ENCODE results near the gene AGPAT1.
"Not testable (repeated sequence)": the region's sequence is repeated elsewhere in the genome, so short reads cannot be mapped to it uniquely, and the experiment has no call there.

Gene AGPAT1

DNA sequence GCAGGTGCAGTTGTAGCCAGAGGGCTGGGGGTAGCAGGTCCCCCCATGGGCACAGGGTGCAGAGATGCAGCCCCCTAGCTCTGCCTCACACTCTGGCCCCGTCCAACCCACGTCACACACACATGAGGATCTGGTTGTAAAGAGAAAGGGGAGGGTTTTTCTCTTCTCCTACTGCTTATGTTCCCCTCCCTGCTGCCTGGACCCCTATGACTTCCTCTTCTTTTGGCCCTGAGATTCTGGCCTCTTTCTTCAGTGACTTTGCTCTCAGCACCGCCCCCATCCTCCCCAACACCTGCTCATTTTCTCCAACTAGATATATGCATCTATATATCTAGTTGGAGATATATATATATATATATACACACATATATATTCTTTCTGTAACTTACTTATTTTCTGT lies 38.2 kb upstream of the AGPAT1 start:
- FAIRE-seq (no peak), DNase-seq (ENCODE audit: insufficient read length, low spot score) (no peak)
- 0 out of 2 replicates have a peak, but pooled peaks have one; percentile 29 for TF ChIP-seq SPI1 (IDR thresholded peaks at IDR 0.05; ENCODE audit: low read depth, low read length)
- TF ChIP-seq POU2F2 (IDR thresholded peaks at IDR 0.05; ENCODE audit: low read depth, low read length): no peak
- TF ChIP-seq TAF1 (IDR thresholded peaks at IDR 0.05; ENCODE audit: low read depth, low read length): no peak
- no peak for TF ChIP-seq POLR2AphosphoS5 (IDR thresholded peaks at IDR 0.05; ENCODE audit: low read depth, low read length)

DNA sequence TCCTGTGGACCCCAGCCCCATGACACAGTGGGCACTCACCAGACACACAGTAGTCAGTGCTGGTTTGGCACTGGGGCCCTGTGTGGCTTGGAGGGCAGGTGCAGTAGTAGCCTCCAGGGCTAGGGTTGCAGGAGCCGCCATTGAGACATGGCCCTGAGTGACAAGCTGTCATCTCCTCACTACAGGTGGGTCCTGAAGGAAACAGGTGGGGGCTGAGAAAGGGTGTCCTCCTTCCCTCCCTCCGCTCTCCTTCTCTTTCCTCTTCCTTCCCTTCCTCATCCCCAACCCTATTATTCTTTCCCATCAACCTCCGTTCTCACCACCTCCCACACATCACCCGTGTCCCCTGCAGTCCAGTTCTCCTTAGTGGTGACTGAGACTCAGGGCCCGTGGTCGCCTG lies 37.8 kb upstream of the AGPAT1 start:
- DNase-seq (ENCODE audit: insufficient read length, low spot score) (no peak), FAIRE-seq (no peak)
- TF ChIP-seq SPI1 (IDR thresholded peaks at IDR 0.05; ENCODE audit: low read depth, low read length): no peak
- no peak for TF ChIP-seq TAF1 (IDR thresholded peaks at IDR 0.05; ENCODE audit: low read depth, low read length)
- TF ChIP-seq PAX5 (IDR thresholded peaks at IDR 0.05; ENCODE audit: insufficient read depth, low read length, severe bottlenecking): no peak
- TF ChIP-seq POLR2AphosphoS5 (IDR thresholded peaks at IDR 0.05; ENCODE audit: low read depth, low read length): no peak
- TF ChIP-seq POLR2A (IDR thresholded peaks at IDR 0.05; ENCODE audit: low read depth, low read length): no peak
- TF ChIP-seq POU2F2 (IDR thresholded peaks at IDR 0.05; ENCODE audit: low read depth, low read length): no peak

DNA sequence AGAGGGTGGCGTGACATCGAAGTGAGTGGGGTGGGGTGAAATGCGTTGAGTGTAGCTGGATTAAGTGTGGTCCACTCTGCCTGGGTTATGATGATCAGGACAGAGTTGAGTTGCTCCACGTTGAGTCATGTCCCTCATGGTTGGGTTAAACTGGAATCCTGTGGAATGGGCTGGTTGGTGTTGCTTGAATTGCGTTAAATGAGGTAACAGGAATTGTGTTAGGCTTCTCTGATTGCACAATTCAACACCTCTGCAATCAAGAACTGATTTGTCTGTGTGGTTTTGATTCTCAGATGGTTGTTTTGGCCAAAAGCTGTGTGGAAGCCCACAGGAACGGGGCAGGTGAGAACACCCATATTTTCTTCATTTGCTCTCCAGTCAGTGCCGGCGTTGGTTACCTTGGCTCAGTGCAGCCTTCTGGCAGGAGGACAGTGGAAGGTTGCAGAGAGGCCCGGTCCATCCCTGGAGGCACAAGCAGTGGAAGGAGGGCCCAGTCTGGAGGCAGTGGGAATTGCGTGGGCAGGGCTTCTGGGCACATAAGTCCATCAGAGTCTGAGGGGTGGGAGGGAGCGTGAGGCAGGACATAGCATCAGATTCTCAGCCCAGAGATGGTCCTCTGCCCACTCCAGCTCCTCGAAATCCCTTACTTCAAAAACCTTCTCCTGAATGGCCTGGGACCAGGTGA lies 36.3 kb upstream of the AGPAT1 start:
- DNase-seq (ENCODE audit: insufficient read length, low spot score) (no peak), FAIRE-seq (no peak)
- no peak for TF ChIP-seq TAF1 (IDR thresholded peaks at IDR 0.05; ENCODE audit: low read depth, low read length)
- no peak for TF ChIP-seq POLR2A (IDR thresholded peaks at IDR 0.05; ENCODE audit: low read depth, low read length)
- TF ChIP-seq PAX5 (IDR thresholded peaks at IDR 0.05; ENCODE audit: insufficient read depth, low read length, severe bottlenecking): no peak
- no peak for TF ChIP-seq POLR2AphosphoS5 (IDR thresholded peaks at IDR 0.05; ENCODE audit: low read depth, low read length)
- no peak for TF ChIP-seq SPI1 (IDR thresholded peaks at IDR 0.05; ENCODE audit: low read depth, low read length)
- TF ChIP-seq POU2F2 (IDR thresholded peaks at IDR 0.05; ENCODE audit: low read depth, low read length): no peak

DNA sequence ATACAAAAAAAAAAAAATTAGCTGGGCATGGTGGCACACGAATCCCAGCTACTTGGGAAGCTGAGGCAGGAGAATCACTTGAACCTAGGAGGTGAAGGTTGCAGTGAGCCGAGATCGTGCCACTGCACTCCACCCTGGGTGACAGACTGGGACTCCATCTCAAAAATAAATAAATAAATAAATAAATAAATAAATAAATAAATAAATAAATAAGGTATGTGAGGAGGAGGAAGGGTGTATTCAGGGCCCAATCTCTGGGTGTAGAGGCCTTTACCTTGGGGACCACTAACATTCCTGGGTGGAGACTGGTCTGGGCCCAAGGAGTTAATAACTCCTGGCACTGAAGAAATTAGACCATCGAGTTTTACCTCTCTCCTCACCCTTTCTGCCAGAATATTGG lies 35.5 kb upstream of the AGPAT1 start:
- FAIRE-seq; DNase-seq (ENCODE audit: insufficient read length, low spot score): not testable (repeated sequence)

DNA sequence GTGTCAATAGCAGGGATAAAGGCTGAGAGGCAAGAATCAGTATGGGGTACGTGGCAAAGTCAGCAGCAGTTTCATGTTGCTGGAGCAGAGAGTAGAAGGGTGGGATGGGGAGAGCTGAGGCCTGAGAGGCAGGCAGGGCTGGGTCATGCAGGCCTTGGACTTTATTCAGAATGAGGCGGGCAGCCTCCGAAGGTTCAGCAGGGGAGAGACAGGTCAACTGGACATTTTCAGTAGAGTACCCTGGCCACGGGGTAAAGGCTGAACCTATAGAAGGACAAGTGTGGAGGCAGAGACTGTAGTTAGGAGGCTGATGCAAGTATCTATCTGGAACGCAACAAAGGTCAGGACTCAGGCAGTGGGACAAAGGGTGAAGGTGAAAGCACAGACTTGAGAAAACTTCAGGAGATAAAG lies 34.3 kb upstream of the AGPAT1 start:
- no peak for DNase-seq (ENCODE audit: insufficient read length, low spot score)
- TF ChIP-seq TAF1 (IDR thresholded peaks at IDR 0.05; ENCODE audit: low read depth, low read length): no peak
- no peak for TF ChIP-seq SPI1 (IDR thresholded peaks at IDR 0.05; ENCODE audit: low read depth, low read length)
- no peak for TF ChIP-seq POLR2A (IDR thresholded peaks at IDR 0.05; ENCODE audit: low read depth, low read length)
- TF ChIP-seq POU2F2 (IDR thresholded peaks at IDR 0.05; ENCODE audit: low read depth, low read length): no peak
- TF ChIP-seq POLR2AphosphoS5 (IDR thresholded peaks at IDR 0.05; ENCODE audit: low read depth, low read length): no peak
- no peak for TF ChIP-seq PAX5 (IDR thresholded peaks at IDR 0.05; ENCODE audit: insufficient read depth, low read length, severe bottlenecking)
- no peak for FAIRE-seq

DNA sequence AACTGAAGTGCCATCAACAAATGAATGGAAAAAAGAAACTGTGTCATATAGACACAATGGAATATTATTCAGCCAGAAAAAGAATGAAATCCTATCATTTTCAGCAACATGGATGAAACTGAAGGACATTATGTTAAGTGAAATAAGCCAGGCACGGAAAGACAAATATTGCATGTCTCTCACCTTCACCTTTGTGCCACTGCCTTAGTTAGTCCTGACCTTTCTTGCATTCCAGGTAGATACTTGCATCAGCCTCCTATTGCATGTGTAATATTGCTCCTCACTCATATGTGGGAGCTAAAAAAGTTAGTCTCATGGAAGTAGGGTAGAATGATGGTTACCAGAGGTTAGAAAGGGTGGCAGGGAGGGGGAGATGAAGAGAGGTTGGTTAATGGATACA lies 33.1 kb upstream of the AGPAT1 start:
- TF ChIP-seq SPI1 (IDR thresholded peaks at IDR 0.05; ENCODE audit: low read depth, low read length) (no peak), POLR2A (IDR thresholded peaks at IDR 0.05; ENCODE audit: low read depth, low read length) (no peak), TAF1 (IDR thresholded peaks at IDR 0.05; ENCODE audit: low read depth, low read length) (no peak), PAX5 (IDR thresholded peaks at IDR 0.05; ENCODE audit: insufficient read depth, low read length, severe bottlenecking) (no peak), POU2F2 (IDR thresholded peaks at IDR 0.05; ENCODE audit: low read depth, low read length) (no peak), POLR2AphosphoS5 (IDR thresholded peaks at IDR 0.05; ENCODE audit: low read depth, low read length) (no peak)
- DNase-seq (ENCODE audit: insufficient read length, low spot score) (no peak), FAIRE-seq (no peak)

DNA sequence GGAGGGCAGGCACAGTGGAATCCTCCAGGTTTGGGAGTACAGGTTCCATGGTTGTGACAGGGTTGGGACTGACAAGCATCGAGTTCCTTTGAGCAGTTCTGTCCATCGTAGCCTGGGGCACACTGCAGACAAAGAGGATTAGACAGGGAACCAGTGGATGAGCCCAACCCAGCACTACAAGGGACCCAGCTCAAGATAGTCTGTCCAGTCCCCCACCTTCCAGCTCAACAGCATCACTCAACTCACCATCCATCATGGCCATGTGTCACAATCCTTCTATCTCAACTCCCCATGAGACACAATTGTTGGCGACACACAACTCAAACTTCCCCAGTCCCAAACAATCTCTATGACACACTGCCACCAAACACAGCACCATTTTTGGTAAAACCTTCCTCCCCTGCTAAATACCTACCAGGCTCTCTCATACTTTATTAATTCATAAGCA lies 28.4 kb upstream of the AGPAT1 start:
- DNase-seq (ENCODE audit: insufficient read length, low spot score) (no peak), FAIRE-seq (no peak)
- no peak for TF ChIP-seq SPI1 (IDR thresholded peaks at IDR 0.05; ENCODE audit: low read depth, low read length)
- TF ChIP-seq POU2F2 (IDR thresholded peaks at IDR 0.05; ENCODE audit: low read depth, low read length): no peak
- no peak for TF ChIP-seq TAF1 (IDR thresholded peaks at IDR 0.05; ENCODE audit: low read depth, low read length)
- TF ChIP-seq POLR2AphosphoS5 (IDR thresholded peaks at IDR 0.05; ENCODE audit: low read depth, low read length): no peak
- no peak for TF ChIP-seq POLR2A (IDR thresholded peaks at IDR 0.05; ENCODE audit: low read depth, low read length)
- no peak for TF ChIP-seq PAX5 (IDR thresholded peaks at IDR 0.05; ENCODE audit: insufficient read depth, low read length, severe bottlenecking)

DNA sequence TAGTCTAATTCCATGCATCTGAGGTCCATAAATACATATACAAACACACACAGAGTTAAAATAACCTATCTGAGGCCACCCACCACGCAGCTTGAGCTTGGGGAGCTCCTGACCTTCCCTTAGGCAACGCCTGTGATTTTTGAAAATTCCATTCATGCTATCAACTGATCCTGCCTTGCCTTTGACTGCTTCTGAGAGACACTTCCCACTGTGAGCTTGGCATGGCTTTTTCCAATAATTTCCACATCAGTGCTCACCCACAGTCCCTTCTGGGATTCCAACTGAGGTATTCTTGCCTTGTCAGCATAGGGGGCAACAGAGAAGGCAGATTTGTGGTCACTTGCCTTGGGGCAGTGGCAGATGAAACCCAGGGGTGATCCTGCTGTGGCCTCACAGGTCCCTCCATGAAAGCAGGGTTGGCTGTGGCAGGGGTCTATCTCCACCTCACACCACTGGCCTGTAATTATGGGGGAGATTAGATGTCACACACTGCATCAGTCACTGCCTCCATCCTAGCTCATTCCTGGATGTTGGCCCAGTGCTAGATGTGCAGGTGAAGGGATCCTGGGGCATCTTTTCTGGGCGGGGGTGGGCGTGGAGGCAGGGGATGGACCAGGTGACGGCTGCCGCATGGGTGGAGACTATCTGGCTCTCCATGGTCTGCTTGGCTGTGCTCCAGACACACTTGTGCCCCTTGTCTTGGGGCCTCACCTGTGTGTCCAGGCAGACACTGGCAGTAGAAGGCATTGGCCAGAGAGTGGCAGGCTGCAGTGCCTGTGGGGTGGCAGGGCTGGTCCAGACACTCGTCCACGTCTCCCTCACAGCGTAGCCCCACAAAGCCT lies 27.8 kb upstream of the AGPAT1 start:
- no peak for TF ChIP-seq PAX5 (IDR thresholded peaks at IDR 0.05; ENCODE audit: insufficient read depth, low read length, severe bottlenecking)
- TF ChIP-seq POU2F2 (IDR thresholded peaks at IDR 0.05; ENCODE audit: low read depth, low read length): no peak
- TF ChIP-seq SPI1 (IDR thresholded peaks at IDR 0.05; ENCODE audit: low read depth, low read length): no peak
- no peak for TF ChIP-seq POLR2A (IDR thresholded peaks at IDR 0.05; ENCODE audit: low read depth, low read length)
- TF ChIP-seq TAF1 (IDR thresholded peaks at IDR 0.05; ENCODE audit: low read depth, low read length): no peak
- no peak for TF ChIP-seq POLR2AphosphoS5 (IDR thresholded peaks at IDR 0.05; ENCODE audit: low read depth, low read length)
- DNase-seq (ENCODE audit: insufficient read length, low spot score) (no peak), FAIRE-seq (no peak)

DNA sequence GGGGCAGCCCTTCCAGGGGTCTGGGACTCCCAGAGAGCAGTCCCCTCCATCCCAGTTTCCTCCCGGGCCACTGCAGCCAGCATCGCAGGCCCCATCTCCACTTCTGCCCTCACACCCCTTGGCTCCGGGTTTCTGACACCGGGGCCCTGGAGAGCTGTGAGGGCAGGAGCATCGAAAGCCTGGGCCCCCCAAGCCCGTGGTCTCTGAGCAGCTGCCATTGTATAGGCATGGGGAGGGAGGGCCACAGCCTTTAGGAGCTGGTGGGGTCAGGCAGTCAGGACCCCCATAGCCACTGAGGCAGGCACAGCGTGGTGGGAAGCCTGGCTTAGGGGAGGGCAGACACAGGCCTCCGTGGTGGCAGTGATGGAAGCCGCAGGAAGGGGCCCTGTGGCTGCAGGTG lies 26.3 kb upstream of the AGPAT1 start:
- DNase-seq (ENCODE audit: insufficient read length, low spot score) (no peak), FAIRE-seq (no peak)
- no peak for TF ChIP-seq TAF1 (IDR thresholded peaks at IDR 0.05; ENCODE audit: low read depth, low read length)

All from GM12891 (cell line).